NOMO-1 treated with DMSO at 0.1 percent for 48 hours (cell line): Measurements from ENCODE around the gene SPDEF.
A peak's percentile ranks its signal among the peaks of the same experiment; 100 is the strongest.

ENCODE experiments used
- DNase-seq: peaks from one replicate; lab custom pipeline; 2025; ENCODE audit not compliant: unreplicated experiment; lab: John Stamatoyannopoulos, UW

The SPDEF gene

GRCh38 chr6:34530753-34531365 is 25.3 kb downstream of the SPDEF start:
- no peak for DNase-seq

GRCh38 chr6:34529665-34530327 is 26.3 kb downstream of the SPDEF start:
- DNase-seq, result no peak

- no peak for DNase-seq
These were observed 27.0 kb downstream of the SPDEF start for GRCh38 chr6:34528996-34529664.

- DNase-seq, result no peak
These were observed 28.1 kb downstream of the SPDEF start for GRCh38 chr6:34527751-34528670.

GRCh38 chr6:34526992-34527728 is 29.0 kb downstream of the SPDEF start:
- DNase-seq, result peak; percentile 93

GRCh38 chr6:34526241-34526972 is 29.7 kb downstream of the SPDEF start:
- no peak for DNase-seq

GRCh38 chr6:34525431-34526175 is 30.5 kb downstream of the SPDEF start:
- DNase-seq, result no peak

GRCh38 chr6:34524971-34525370 is 31.2 kb downstream of the SPDEF start:
- no peak for DNase-seq

- no peak for DNase-seq
These were observed 31.6 kb downstream of the SPDEF start for GRCh38 chr6:34524499-34524898.

- no peak for DNase-seq
These were observed 32.5 kb downstream of the SPDEF start for GRCh38 chr6:34523441-34524206.

- no peak for DNase-seq
These were observed 33.4 kb downstream of the SPDEF start for GRCh38 chr6:34522761-34523160.

GRCh38 chr6:34521463-34522285 is 34.5 kb downstream of the SPDEF start:
- DNase-seq, result peak; percentile 51

GRCh38 chr6:34520645-34521462 is 35.3 kb downstream of the SPDEF start:
- no peak for DNase-seq

- no peak for DNase-seq
These were observed 36.0 kb downstream of the SPDEF start for GRCh38 chr6:34519971-34520644.

- no peak for DNase-seq
These were observed 37.3 kb downstream of the SPDEF start for GRCh38 chr6:34518669-34519365.

- DNase-seq, result no peak
These were observed 38.2 kb downstream of the SPDEF start for GRCh38 chr6:34517966-34518365.
